ENCODE results near the gene NOP58. TPM values are rescaled to one million over a fixed set of nuclear protein-coding genes. Genes with fewer than 3 reads are reported as not detected.
A peak's percentile ranks its signal among the peaks of the same experiment; 100 is the strongest.
"Not testable (repeated sequence)": the region's sequence is repeated elsewhere in the genome, so short reads cannot be mapped to it uniquely, and the experiment has no call there.

Gene NOP58, protein sequence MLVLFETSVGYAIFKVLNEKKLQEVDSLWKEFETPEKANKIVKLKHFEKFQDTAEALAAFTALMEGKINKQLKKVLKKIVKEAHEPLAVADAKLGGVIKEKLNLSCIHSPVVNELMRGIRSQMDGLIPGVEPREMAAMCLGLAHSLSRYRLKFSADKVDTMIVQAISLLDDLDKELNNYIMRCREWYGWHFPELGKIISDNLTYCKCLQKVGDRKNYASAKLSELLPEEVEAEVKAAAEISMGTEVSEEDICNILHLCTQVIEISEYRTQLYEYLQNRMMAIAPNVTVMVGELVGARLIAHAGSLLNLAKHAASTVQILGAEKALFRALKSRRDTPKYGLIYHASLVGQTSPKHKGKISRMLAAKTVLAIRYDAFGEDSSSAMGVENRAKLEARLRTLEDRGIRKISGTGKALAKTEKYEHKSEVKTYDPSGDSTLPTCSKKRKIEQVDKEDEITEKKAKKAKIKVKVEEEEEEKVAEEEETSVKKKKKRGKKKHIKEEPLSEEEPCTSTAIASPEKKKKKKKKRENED
- polyA plus RNA-seq (ENCODE audit: insufficient read length in 3 of 3) = 100 to 1,000 TPM in 2 of 3 donors, 10 to 100 TPM in 1; 96.9 to 111 (median 109) TPM
- long read RNA-seq, donor 1, transcript NOP58-206 (4 exons, 599 nt) = major isoform, 9 of 67 reads
- long read RNA-seq, donor 1, transcript NOP58-201 (15 exons, 2,046 nt) = major isoform, 9 of 67 reads
- long read RNA-seq, donor 1, partial matches to known transcripts = 47 of 67 reads
- long read RNA-seq, donor 1, other reads (novel, unspliced or antisense) = 0 of 67 reads
- long read RNA-seq, donor 2, transcript NOP58-206 (4 exons, 599 nt) = minor isoform, 9 of 79 reads
- long read RNA-seq, donor 2, transcript NOP58-201 (15 exons, 2,046 nt) = major isoform, 22 of 79 reads
- long read RNA-seq, donor 2, partial matches to known transcripts = 48 of 79 reads
- long read RNA-seq, donor 2, other reads (novel, unspliced or antisense) = 0 of 79 reads
- long read RNA-seq, donor 3, transcript NOP58-201 (15 exons, 2,046 nt) = major isoform, 6 of 58 reads
- long read RNA-seq, donor 3, partial matches to known transcripts = 49 of 58 reads
- long read RNA-seq, donor 3, other reads (novel, unspliced or antisense) = 0 of 58 reads
- long read RNA-seq, donor 4, transcript NOP58-201 (15 exons, 2,046 nt) = major isoform, 14 of 62 reads
- long read RNA-seq, donor 4, transcript NOP58-206 (4 exons, 599 nt) = minor isoform, 7 of 62 reads
- long read RNA-seq, donor 4, partial matches to known transcripts = 40 of 62 reads
- long read RNA-seq, donor 4, other reads (novel, unspliced or antisense) = 0 of 62 reads
- long read RNA-seq, donor 5, partial matches to known transcripts = 16 of 23 reads
- long read RNA-seq, donor 5, other reads (novel, unspliced or antisense) = 0 of 23 reads
- long read RNA-seq, donor 6, transcript NOP58-201 (15 exons, 2,046 nt) = minor isoform, 6 of 73 reads
- long read RNA-seq, donor 6, transcript NOP58-206 (4 exons, 599 nt) = major isoform, 17 of 73 reads
- long read RNA-seq, donor 6, partial matches to known transcripts = 47 of 73 reads
- long read RNA-seq, donor 6, other reads (novel, unspliced or antisense) = 0 of 73 reads
- long read RNA-seq, donor 7, transcript NOP58-201 (15 exons, 2,046 nt) = minor isoform, 6 of 46 reads
- long read RNA-seq, donor 7, transcript NOP58-206 (4 exons, 599 nt) = major isoform, 10 of 46 reads
- long read RNA-seq, donor 7, partial matches to known transcripts = 28 of 46 reads
- long read RNA-seq, donor 7, other reads (novel, unspliced or antisense) = 0 of 46 reads
- long read RNA-seq, donor 8, transcript NOP58-201 (15 exons, 2,046 nt) = major isoform, 5 of 17 reads
- long read RNA-seq, donor 8, partial matches to known transcripts = 9 of 17 reads
- long read RNA-seq, donor 8, other reads (novel, unspliced or antisense) = 0 of 17 reads
- long read RNA-seq, donor 9, transcript NOP58-206 (4 exons, 599 nt) = minor isoform, 10 of 84 reads
- long read RNA-seq, donor 9, transcript NOP58-201 (15 exons, 2,046 nt) = major isoform, 13 of 84 reads
- long read RNA-seq, donor 9, partial matches to known transcripts = 57 of 84 reads
- long read RNA-seq, donor 9, other reads (novel, unspliced or antisense) = 0 of 84 reads
- long read RNA-seq, donor 10, transcript NOP58-201 (15 exons, 2,046 nt) = major isoform, 9 of 71 reads
- long read RNA-seq, donor 10, transcript NOP58-206 (4 exons, 599 nt) = major isoform, 9 of 71 reads
- long read RNA-seq, donor 10, partial matches to known transcripts = 50 of 71 reads
- long read RNA-seq, donor 10, other reads (novel, unspliced or antisense) = 0 of 71 reads
- long read RNA-seq, donor 11, transcript NOP58-206 (4 exons, 599 nt) = major isoform, 5 of 16 reads
- long read RNA-seq, donor 11, partial matches to known transcripts = 7 of 16 reads
- long read RNA-seq, donor 11, other reads (novel, unspliced or antisense) = 0 of 16 reads
- long read RNA-seq, donor 12, transcript NOP58-206 (4 exons, 599 nt) = minor isoform, 16 of 117 reads
- long read RNA-seq, donor 12, transcript NOP58-201 (15 exons, 2,046 nt) = major isoform, 25 of 117 reads
- long read RNA-seq, donor 12, partial matches to known transcripts = 75 of 117 reads
- long read RNA-seq, donor 12, other reads (novel, unspliced or antisense) = 0 of 117 reads
- long read RNA-seq, donor 13, transcript NOP58-206 (4 exons, 599 nt) = major isoform, 11 of 29 reads
- long read RNA-seq, donor 13, partial matches to known transcripts = 15 of 29 reads
- long read RNA-seq, donor 13, other reads (novel, unspliced or antisense) = 0 of 29 reads
- long read RNA-seq, donor 14 = 0 reads
- long read RNA-seq, donor 15, transcript NOP58-206 (4 exons, 599 nt) = minor isoform, 11 of 103 reads
- long read RNA-seq, donor 15, transcript NOP58-201 (15 exons, 2,046 nt) = major isoform, 12 of 103 reads
- long read RNA-seq, donor 15, partial matches to known transcripts = 76 of 103 reads
- long read RNA-seq, donor 15, other reads (novel, unspliced or antisense) = 0 of 103 reads
- long read RNA-seq, donor 16, transcript NOP58-206 (4 exons, 599 nt) = minor isoform, 8 of 66 reads
- long read RNA-seq, donor 16, transcript NOP58-201 (15 exons, 2,046 nt) = major isoform, 13 of 66 reads
- long read RNA-seq, donor 16, partial matches to known transcripts = 41 of 66 reads
- long read RNA-seq, donor 16, other reads (novel, unspliced or antisense) = 0 of 66 reads

GRCh38 chr2:202265467-202266277 is at the start of gene NOP58:
Gene NOP58 (plus strand): TSS chr2:202265763. CDS start chr2:202265942, 179 bp downstream.
- DNase-seq = peak; percentile 98

DNA sequence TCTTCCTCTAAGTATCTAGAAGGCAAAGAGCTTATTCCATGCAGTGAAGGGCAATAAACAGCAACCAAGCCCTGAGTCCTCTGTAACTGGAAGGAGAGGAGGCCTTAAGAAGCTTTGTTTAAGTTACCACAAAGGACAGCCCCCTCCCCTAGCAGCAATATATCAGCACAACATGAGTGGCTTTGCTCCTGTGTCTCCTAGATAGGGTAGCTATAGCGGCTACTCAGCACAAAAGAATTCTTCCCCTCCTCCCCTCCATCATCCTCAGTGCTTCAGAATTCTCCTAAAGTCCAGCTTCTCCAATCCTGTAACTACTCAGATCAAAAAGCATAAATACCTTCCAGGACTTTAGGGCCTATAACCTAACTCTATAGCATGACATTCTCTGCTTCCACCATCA is 43.7 kb upstream of the NOP58 start:
- DNase-seq = no peak

- peak; percentile 49 for DNase-seq
These were observed 27.8 kb upstream of the NOP58 start for GRCh38 chr2:202237787-202238233.

DNA sequence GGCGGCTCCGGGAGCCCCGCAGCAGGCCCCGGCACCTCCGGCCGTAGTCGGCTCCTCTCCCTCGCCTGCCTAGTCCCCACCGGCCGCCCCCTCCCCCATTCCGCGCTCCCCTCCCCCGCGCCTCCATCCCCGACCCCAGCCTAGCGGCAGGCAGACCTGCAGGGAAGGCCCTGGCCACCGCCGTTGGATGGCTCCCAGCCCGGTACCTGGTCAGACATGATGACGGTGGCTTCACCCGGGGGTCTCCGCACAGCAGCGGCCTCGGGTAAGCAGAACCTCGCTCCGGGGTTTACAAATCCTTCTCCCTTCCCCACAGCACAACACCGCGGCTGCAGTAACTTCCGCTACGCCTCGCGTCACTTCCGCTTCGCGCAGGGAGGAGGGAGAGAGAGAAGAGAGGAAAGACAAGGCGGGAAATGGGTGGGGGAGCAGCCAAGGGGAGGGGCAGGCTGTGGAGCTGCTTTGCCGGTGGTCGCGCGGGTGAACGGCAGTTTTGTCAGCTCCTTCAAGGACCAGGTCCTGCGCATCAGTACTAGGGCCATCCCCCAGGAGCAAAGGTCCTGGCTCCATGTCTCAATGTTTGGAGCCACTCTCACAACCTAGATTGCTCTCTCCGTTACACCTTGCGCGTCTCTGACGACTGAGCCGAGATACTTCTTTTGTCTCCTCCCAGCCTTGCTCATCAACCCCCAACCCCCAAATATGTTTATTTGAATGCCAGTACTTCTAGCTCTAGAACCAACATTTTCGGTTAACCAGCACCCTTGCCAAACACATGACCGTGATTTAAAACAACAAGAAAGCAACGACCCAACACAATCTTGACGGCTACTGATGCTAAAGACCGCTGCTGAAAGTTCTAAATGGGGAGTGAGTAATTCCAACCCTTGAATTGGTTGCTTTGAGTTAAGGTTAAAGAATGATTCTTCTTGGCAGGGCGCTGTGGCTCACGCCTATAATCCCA is 27.0 kb upstream of the NOP58 start, which contains the start of gene SUMO1:
Gene SUMO1, minus strand, starts transcription at position 364 of the 964 bp plus-strand sequence. Its CDS starts 146 bp downstream, at position 218.
- peak; percentile 97 for DNase-seq

DNA sequence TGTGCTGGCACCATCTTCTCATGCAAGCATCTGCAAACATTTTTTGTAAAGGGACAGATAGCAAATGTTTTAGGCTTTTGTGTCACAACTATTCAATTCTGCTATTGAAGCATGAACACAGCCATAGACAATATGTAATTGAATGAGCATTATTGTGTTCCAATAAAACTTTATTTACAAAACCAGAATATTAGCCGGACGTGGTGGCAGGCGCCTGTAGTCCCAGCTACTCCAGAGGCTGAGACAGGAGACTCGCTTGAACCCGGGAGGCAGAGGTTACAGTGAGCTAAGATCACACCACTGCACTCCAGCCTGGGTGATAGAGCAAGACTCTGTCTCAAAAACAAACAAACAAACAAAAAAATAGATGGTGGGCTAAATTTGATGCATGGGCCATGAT is 17.9 kb upstream of the NOP58 start:
- not testable (repeated sequence) for DNase-seq

DNA sequence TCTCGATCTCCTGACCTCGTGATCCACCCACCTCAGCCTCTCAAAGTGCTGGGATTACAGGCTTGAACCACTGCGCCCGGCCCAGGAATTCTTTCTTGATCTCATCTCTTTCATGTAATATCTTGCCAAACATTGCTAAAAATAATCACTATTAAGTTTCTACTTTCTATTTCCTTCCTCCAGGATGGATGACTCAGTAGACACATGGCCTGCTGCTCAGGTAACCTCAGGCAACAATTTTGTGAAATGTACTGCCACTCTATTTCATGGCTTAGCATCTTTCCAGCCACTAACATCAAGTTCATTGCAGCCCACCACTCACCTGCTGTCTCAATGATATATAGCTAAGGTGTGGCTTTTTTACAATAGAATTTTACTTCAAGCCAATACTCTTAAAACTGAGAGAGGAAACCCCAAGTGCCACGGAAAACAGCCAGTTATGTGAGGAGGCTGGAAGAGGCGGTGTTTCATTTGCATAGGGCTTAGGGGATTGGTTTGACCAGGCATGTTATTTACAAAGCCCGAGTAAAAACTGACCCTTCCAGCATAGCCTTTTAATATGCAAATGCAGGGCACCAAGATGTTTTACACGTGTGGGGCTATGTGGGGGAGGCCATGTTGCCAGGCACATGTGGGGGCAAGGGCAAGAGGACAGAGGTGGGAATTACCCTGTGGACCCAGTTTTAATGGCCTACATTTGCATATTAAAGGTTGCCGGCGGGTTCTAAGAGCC is 15.9 kb upstream of the NOP58 start:
- no peak for DNase-seq

- no peak for DNase-seq
These were observed 14.1 kb upstream of the NOP58 start for GRCh38 chr2:202251494-202251893.

DNA sequence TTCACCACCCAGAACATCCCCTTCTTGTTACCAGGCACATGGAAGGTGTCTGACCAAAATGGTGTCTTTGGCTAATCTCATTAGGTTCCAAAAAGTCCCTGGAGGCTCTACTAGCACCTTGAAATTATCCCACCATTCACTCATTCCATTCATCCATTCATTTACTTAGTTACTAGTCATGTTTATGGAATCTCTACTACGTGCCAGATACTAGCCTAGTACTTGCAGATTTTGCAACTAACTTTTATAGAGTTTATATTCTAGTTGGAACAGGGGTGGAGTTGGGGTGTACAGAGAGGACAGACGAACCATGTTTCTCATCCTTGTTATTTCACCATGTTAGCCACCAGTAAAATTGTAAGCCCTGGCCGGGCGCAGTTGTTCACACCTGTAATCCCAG is 4.0 kb upstream of the NOP58 start:
- DNase-seq = no peak

DNA sequence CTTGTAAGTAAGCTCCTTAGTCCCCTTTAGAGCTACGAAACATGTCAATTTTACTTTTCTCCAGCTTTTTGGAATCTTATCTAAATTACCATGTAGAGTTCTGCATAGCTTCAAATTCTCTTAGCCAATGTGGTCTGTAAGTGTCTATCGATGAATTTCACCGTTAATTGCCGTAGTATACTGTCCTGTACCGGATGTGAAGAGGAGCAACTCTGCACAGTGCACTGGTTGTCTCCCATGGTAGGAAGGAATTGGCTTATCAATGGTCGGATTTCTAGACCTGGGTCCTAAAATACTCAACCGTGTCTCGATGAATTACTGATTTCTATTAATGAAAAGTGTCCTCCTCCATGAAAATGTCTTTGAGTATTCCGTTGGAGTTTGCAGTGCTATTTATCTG is 1.9 kb downstream of the NOP58 start:
- DNase-seq = no peak

DNA sequence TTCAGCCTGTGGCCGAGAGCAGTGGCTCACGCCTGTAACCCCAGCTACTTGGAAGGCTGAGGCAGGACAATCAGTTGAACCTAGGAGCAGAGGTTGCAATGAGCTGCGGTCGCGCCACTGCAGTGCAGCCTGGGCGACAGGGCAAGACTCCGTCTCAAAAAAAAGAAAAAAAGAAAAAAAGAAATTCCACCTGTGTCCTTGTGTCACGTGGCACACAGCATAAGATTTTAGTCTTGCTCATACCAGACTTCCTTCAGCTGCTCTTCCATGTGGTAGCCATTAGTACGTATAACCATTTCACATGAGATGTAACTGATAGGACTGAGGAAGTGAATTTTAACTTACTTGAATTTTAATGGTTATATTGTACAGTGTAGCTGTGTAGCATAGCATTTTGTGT is 4.0 kb downstream of the NOP58 start:
- DNase-seq = no peak

- DNase-seq = no peak
These were observed 4.9 kb downstream of the NOP58 start for GRCh38 chr2:202270487-202270886.

DNA sequence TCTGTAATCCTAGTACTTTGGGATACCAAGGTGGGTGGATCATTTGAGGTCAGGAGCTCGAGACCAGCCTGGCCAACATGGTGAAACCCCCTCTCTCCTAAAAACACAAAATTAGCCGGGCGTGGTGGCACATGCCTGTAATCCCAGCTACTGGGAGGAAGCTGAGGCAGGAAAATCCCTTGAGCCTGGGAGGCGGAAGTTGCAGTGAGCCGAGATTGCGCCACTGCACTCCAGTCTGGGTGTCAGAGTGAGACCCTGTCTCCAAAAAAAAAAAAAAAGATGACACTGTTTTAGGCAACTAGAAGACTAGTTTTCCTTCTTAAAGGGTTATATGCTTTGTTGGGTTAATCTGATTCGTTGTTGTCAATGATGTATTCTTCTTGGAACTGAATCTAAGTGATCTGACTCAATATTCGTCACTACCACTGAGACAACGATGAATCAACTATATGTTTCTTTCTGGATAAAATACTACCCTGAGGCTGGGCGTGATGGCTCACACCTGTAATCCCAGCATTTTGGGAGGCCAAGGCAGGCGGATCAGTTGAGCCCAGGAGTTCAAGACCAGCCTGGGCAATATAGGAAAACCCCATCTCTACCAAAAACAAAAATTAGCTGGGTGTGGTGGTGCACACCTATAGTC is 10.6 kb downstream of the NOP58 start:
- DNase-seq = not testable (repeated sequence)

DNA sequence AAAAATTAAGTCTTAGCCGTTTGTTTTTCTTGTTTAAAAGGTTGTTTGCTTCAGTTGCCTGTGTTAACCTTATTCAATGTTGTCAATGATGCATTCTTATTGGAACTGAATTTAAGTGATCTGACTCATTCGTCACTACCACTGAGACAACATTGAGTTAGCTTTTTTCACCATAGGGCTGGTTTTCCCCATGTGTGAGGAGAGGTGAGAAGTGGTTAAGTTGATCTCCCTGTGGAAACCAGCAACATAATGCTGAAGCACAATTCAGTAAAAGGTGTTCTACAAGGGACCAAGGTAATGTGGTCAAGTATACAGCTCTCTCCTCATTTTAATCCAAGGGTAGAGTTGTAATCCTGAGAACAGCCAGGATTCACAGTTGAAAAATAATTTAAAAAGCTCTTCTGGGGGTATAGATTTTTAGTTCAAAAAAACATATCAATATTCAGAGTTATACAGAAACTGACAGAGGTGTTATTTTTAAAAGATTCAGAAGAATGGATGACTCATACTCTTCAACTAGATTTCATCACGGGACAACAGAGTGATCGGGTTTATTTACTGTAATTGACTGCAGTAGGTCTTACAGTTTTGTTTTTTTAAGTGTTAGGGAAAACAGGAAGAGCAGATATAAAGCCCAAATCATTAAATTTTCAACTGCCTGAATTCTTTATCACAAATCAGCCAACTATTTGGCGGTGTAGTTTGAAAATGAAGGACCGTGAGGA is 12.6 kb downstream of the NOP58 start:
- no peak for DNase-seq
